ENCODE data around the gene BBOX1.
"Not testable (repeated sequence)": the region's sequence is repeated elsewhere in the genome, so short reads cannot be mapped to it uniquely, and the experiment has no call there.

The BBOX1 gene

GRCh38 chr11:27112946-27113345 is 72.3 kb downstream of the BBOX1 start:
- Histone ChIP-seq H3K9me3 (ENCODE audit: control insufficient read depth in 1 of 2, low read length in 2 of 2) (no peaks in the 10 kb centered on the region), H3K27ac (ENCODE audit: low read length) (no peak overlapping the region), H3K27me3 (ENCODE audit: low read depth, low read length) (no peaks in the 10 kb centered on the region), H3K36me3 (ENCODE audit: control insufficient read depth in 1 of 2, insufficient read depth in 2 of 2, low read length in 2 of 2) (no peaks in the 10 kb centered on the region), H3K4me3 (ENCODE audit: low read depth in 1 of 2, low read length in 2 of 2) (no peak overlapping the region), H3K4me1 (ENCODE audit: control insufficient read depth in 1 of 2, insufficient read depth in 2 of 2, low read length in 2 of 2) (no peaks in the 10 kb centered on the region)

GRCh38 chr11:27115051-27115650 is 74.5 kb downstream of the BBOX1 start:
- Histone ChIP-seq H3K4me3 (ENCODE audit: low read depth in 1 of 2, low read length in 2 of 2) (no peak overlapping the region), H3K36me3 (ENCODE audit: control insufficient read depth in 1 of 2, insufficient read depth in 2 of 2, low read length in 2 of 2) (no peaks in the 10 kb centered on the region), H3K27ac (ENCODE audit: low read length) (no peak overlapping the region), H3K4me1 (ENCODE audit: control insufficient read depth in 1 of 2, insufficient read depth in 2 of 2, low read length in 2 of 2) (no peaks in the 10 kb centered on the region), H3K9me3 (ENCODE audit: control insufficient read depth in 1 of 2, low read length in 2 of 2) (no peaks in the 10 kb centered on the region), H3K27me3 (ENCODE audit: low read depth, low read length) (no peaks in the 10 kb centered on the region)

- Histone ChIP-seq H3K4me1 (ENCODE audit: control insufficient read depth in 1 of 2, insufficient read depth in 2 of 2, low read length in 2 of 2) (no peaks in the 10 kb centered on the region), H3K27me3 (ENCODE audit: low read depth, low read length) (no peaks in the 10 kb centered on the region), H3K9me3 (ENCODE audit: control insufficient read depth in 1 of 2, low read length in 2 of 2) (no peaks in the 10 kb centered on the region), H3K27ac (ENCODE audit: low read length) (no peak overlapping the region), H3K36me3 (ENCODE audit: control insufficient read depth in 1 of 2, insufficient read depth in 2 of 2, low read length in 2 of 2) (no peaks in the 10 kb centered on the region), H3K4me3 (ENCODE audit: low read depth in 1 of 2, low read length in 2 of 2) (no peak overlapping the region)
Measured at GRCh38 chr11:27116684-27117083, 76.1 kb downstream of the BBOX1 start.

GRCh38 chr11:27118371-27118770 is 77.8 kb downstream of the BBOX1 start:
- Histone ChIP-seq H3K9me3 (ENCODE audit: control insufficient read depth in 1 of 2, low read length in 2 of 2) (no peaks in the 10 kb centered on the region), H3K27ac (ENCODE audit: low read length) (no peak overlapping the region), H3K4me3 (ENCODE audit: low read depth in 1 of 2, low read length in 2 of 2) (no peak overlapping the region), H3K36me3 (ENCODE audit: control insufficient read depth in 1 of 2, insufficient read depth in 2 of 2, low read length in 2 of 2) (no peaks in the 10 kb centered on the region), H3K27me3 (ENCODE audit: low read depth, low read length) (no peaks in the 10 kb centered on the region), H3K4me1 (ENCODE audit: control insufficient read depth in 1 of 2, insufficient read depth in 2 of 2, low read length in 2 of 2) (no peaks in the 10 kb centered on the region)

- Histone ChIP-seq H3K27me3 (ENCODE audit: low read depth, low read length) (no peaks in the 10 kb centered on the region), H3K4me3 (ENCODE audit: low read depth in 1 of 2, low read length in 2 of 2) (no peak overlapping the region), H3K36me3 (ENCODE audit: control insufficient read depth in 1 of 2, insufficient read depth in 2 of 2, low read length in 2 of 2) (no peaks in the 10 kb centered on the region), H3K9me3 (ENCODE audit: control insufficient read depth in 1 of 2, low read length in 2 of 2) (no peaks in the 10 kb centered on the region), H3K4me1 (ENCODE audit: control insufficient read depth in 1 of 2, insufficient read depth in 2 of 2, low read length in 2 of 2) (no peaks in the 10 kb centered on the region), H3K27ac (ENCODE audit: low read length) (no peak overlapping the region)
Measured at GRCh38 chr11:27118949-27119348, 78.3 kb downstream of the BBOX1 start.

- Histone ChIP-seq H3K36me3 (ENCODE audit: control insufficient read depth in 1 of 2, insufficient read depth in 2 of 2, low read length in 2 of 2) (no peaks in the 10 kb centered on the region), H3K4me3 (ENCODE audit: low read depth in 1 of 2, low read length in 2 of 2) (no peak overlapping the region), H3K27me3 (ENCODE audit: low read depth, low read length) (no peaks in the 10 kb centered on the region), H3K4me1 (ENCODE audit: control insufficient read depth in 1 of 2, insufficient read depth in 2 of 2, low read length in 2 of 2) (no peaks in the 10 kb centered on the region), H3K27ac (ENCODE audit: low read length) (no peak overlapping the region), H3K9me3 (ENCODE audit: control insufficient read depth in 1 of 2, low read length in 2 of 2) (no peaks in the 10 kb centered on the region)
Measured at GRCh38 chr11:27119396-27119795, 78.8 kb downstream of the BBOX1 start.

- H3K36me3 ChIP-seq (ENCODE audit: control insufficient read depth in 1 of 2, insufficient read depth in 2 of 2, low read length in 2 of 2) = no peaks in the 10 kb centered on the region
- no peaks in the 10 kb centered on the region for H3K9me3 ChIP-seq (ENCODE audit: control insufficient read depth in 1 of 2, low read length in 2 of 2)
- no peaks in the 10 kb centered on the region for H3K4me1 ChIP-seq (ENCODE audit: control insufficient read depth in 1 of 2, insufficient read depth in 2 of 2, low read length in 2 of 2)
Measured at GRCh38 chr11:27120211-27120610, 79.6 kb downstream of the BBOX1 start.

GRCh38 chr11:27122001-27122400 is 81.4 kb downstream of the BBOX1 start:
- no peaks in the 10 kb centered on the region for H3K4me1 ChIP-seq (ENCODE audit: control insufficient read depth in 1 of 2, insufficient read depth in 2 of 2, low read length in 2 of 2)
- H3K4me3 ChIP-seq (ENCODE audit: low read depth in 1 of 2, low read length in 2 of 2) = no peak overlapping the region
- no peaks in the 10 kb centered on the region for H3K27me3 ChIP-seq (ENCODE audit: low read depth, low read length)
- no peaks in the 10 kb centered on the region for H3K9me3 ChIP-seq (ENCODE audit: control insufficient read depth in 1 of 2, low read length in 2 of 2)
- no peaks in the 10 kb centered on the region for H3K36me3 ChIP-seq (ENCODE audit: control insufficient read depth in 1 of 2, insufficient read depth in 2 of 2, low read length in 2 of 2)
- H3K27ac ChIP-seq (ENCODE audit: low read length) = no peak overlapping the region

More at GRCh38 chr11:27120211-27120610, 79.6 kb downstream of the BBOX1 start:
- no peak overlapping the region for H3K27ac ChIP-seq (ENCODE audit: low read length)
- no peak overlapping the region for H3K4me3 ChIP-seq (ENCODE audit: low read depth in 1 of 2, low read length in 2 of 2)
- H3K27me3 ChIP-seq (ENCODE audit: low read depth, low read length) = no peaks in the 10 kb centered on the region

- H3K36me3 ChIP-seq (ENCODE audit: control insufficient read depth in 1 of 2, insufficient read depth in 2 of 2, low read length in 2 of 2) = no peaks in the 10 kb centered on the region
- H3K9me3 ChIP-seq (ENCODE audit: control insufficient read depth in 1 of 2, low read length in 2 of 2) = no peaks in the 10 kb centered on the region
- no peaks in the 10 kb centered on the region for H3K27me3 ChIP-seq (ENCODE audit: low read depth, low read length)
- H3K27ac ChIP-seq (ENCODE audit: low read length) = no peak overlapping the region
- H3K4me1 ChIP-seq (ENCODE audit: control insufficient read depth in 1 of 2, insufficient read depth in 2 of 2, low read length in 2 of 2) = no peaks in the 10 kb centered on the region
- no peak overlapping the region for H3K4me3 ChIP-seq (ENCODE audit: low read depth in 1 of 2, low read length in 2 of 2)
Measured at GRCh38 chr11:27124514-27125264, 84.1 kb downstream of the BBOX1 start.

GRCh38 chr11:27129686-27130085 is 89.1 kb downstream of the BBOX1 start:
- Histone ChIP-seq H3K4me1 (ENCODE audit: control insufficient read depth in 1 of 2, insufficient read depth in 2 of 2, low read length in 2 of 2) (no peaks in the 10 kb centered on the region), H3K4me3 (ENCODE audit: low read depth in 1 of 2, low read length in 2 of 2) (no peak overlapping the region), H3K9me3 (ENCODE audit: control insufficient read depth in 1 of 2, low read length in 2 of 2) (no peaks in the 10 kb centered on the region), H3K27me3 (ENCODE audit: low read depth, low read length) (no peaks in the 10 kb centered on the region), H3K36me3 (ENCODE audit: control insufficient read depth in 1 of 2, insufficient read depth in 2 of 2, low read length in 2 of 2) (no peaks in the 10 kb centered on the region), H3K27ac (ENCODE audit: low read length) (no peak overlapping the region)

GRCh38 chr11:27130806-27131205 is 90.2 kb downstream of the BBOX1 start:
- H3K27me3 ChIP-seq (ENCODE audit: low read depth, low read length) = no peaks in the 10 kb centered on the region

GRCh38 chr11:27135924-27136329 is 95.3 kb downstream of the BBOX1 start:
- not testable (repeated sequence) for H3K27me3 ChIP-seq (ENCODE audit: low read depth, low read length)

More at GRCh38 chr11:27130806-27131205, 90.2 kb downstream of the BBOX1 start:
- no peaks in the 10 kb centered on the region for H3K36me3 ChIP-seq (ENCODE audit: control insufficient read depth in 1 of 2, insufficient read depth in 2 of 2, low read length in 2 of 2)
- H3K4me3 ChIP-seq (ENCODE audit: low read depth in 1 of 2, low read length in 2 of 2) = no peak overlapping the region
- H3K27ac ChIP-seq (ENCODE audit: low read length) = no peak overlapping the region
- H3K9me3 ChIP-seq (ENCODE audit: control insufficient read depth in 1 of 2, low read length in 2 of 2) = peaks cover 0 to 3% of the 10 kb centered on the region in 2 donors
- H3K4me1 ChIP-seq (ENCODE audit: control insufficient read depth in 1 of 2, insufficient read depth in 2 of 2, low read length in 2 of 2) = no peaks in the 10 kb centered on the region

More at GRCh38 chr11:27135924-27136329, 95.3 kb downstream of the BBOX1 start:
- not testable (repeated sequence) for H3K4me3 ChIP-seq (ENCODE audit: low read depth in 1 of 2, low read length in 2 of 2); H3K9me3 ChIP-seq (ENCODE audit: control insufficient read depth in 1 of 2, low read length in 2 of 2); H3K4me1 ChIP-seq (ENCODE audit: control insufficient read depth in 1 of 2, insufficient read depth in 2 of 2, low read length in 2 of 2); H3K27ac ChIP-seq (ENCODE audit: low read length); H3K36me3 ChIP-seq (ENCODE audit: control insufficient read depth in 1 of 2, insufficient read depth in 2 of 2, low read length in 2 of 2)

All from muscle layer of duodenum (tissue), 2 donors.